MCF 10A (cell line): Measurements from ENCODE around the gene SLC39A3. TPM values are rescaled to one million over a fixed set of nuclear protein-coding genes. Genes with fewer than 3 reads are reported as not detected.

Experiments used
- BruUV-seq: library from RNA; stranded (reverse); fragments of 400-500 nt; replicated peaks from 2 replicates; lab custom pipeline; 2021; lab: Mats Ljungman, UMichigan
- CTCF ChIA-PET: fragments of 300-600 bp; sonication (Branson Sonifier 250); formaldehyde crosslinking; extraction: SDS; loops from one replicate; lab custom pipeline; 2021; ENCODE audit warnings: antibody characterized with exemption, inconsistent platforms; lab: Yijun Ruan, JAX
- POLR2A ChIA-PET: fragments of 300-600, 350-650 bp; sonication (Branson Sonifier 250); formaldehyde crosslinking; extraction: SDS; loops from one replicate; lab custom pipeline; 2020; ENCODE audit warnings: antibody characterized with exemption, inconsistent platforms; lab: Yijun Ruan, JAX
- DNase-seq: peaks from one replicate; pipeline ENCODE4 v3.0.0-alpha.2; 2018; ENCODE audit not compliant: unreplicated experiment
- H3K27ac Mint-ChIP-seq: one replicate; pipeline ENCODE4 v1.8.0; 2022; ENCODE audit warnings: mild to moderate bottlenecking, low read depth, mixed read lengths; ENCODE audit not compliant: unreplicated experiment
- H3K27me3 Mint-ChIP-seq: one replicate; pipeline ENCODE4 v1.8.0; 2022; ENCODE audit warnings: mixed read lengths; ENCODE audit not compliant: insufficient read depth, unreplicated experiment
- H3K36me3 Mint-ChIP-seq: one replicate; pipeline ENCODE4 v1.8.0; 2022; ENCODE audit warnings: mild to moderate bottlenecking, moderate library complexity, mixed read lengths; ENCODE audit not compliant: insufficient read depth, unreplicated experiment
- H3K4me1 Mint-ChIP-seq: one replicate; pipeline ENCODE4 v1.8.0; 2022; ENCODE audit warnings: mixed read lengths; ENCODE audit not compliant: insufficient read depth, unreplicated experiment
- H3K4me3 Mint-ChIP-seq: one replicate; pipeline ENCODE4 v1.8.0; 2022; ENCODE audit warnings: mild to moderate bottlenecking, moderate library complexity, mixed read lengths; ENCODE audit not compliant: unreplicated experiment
- H3K9me3 Mint-ChIP-seq: one replicate; pipeline ENCODE4 v1.8.0; 2022; ENCODE audit warnings: mixed read lengths; ENCODE audit not compliant: unreplicated experiment
- intact Hi-C: fragments of 100-400 bp; cut with micrococcal nuclease; formaldehyde crosslinking; loops from 2 replicates; pipeline ENCODE4 v1.14.1; 2022
- total RNA-seq: library from RNA; stranded (reverse); gene quantifications from 2 replicates; pipeline ENCODE4 v1.2.3, GENCODE V29; 2022
- TF ChIP-seq, protein P1 (sequence below): fragments of 200-600 bp; IDR thresholded peaks from one replicate; pipeline ENCODE4 v1.8.0; 2022; ENCODE audit warnings: antibody characterized with exemption, mild to moderate bottlenecking; ENCODE audit not compliant: unreplicated experiment

The SLC39A3 gene
- total RNA-seq, 1 experiment from 2014 or later: 21.3 TPM

DNA sequence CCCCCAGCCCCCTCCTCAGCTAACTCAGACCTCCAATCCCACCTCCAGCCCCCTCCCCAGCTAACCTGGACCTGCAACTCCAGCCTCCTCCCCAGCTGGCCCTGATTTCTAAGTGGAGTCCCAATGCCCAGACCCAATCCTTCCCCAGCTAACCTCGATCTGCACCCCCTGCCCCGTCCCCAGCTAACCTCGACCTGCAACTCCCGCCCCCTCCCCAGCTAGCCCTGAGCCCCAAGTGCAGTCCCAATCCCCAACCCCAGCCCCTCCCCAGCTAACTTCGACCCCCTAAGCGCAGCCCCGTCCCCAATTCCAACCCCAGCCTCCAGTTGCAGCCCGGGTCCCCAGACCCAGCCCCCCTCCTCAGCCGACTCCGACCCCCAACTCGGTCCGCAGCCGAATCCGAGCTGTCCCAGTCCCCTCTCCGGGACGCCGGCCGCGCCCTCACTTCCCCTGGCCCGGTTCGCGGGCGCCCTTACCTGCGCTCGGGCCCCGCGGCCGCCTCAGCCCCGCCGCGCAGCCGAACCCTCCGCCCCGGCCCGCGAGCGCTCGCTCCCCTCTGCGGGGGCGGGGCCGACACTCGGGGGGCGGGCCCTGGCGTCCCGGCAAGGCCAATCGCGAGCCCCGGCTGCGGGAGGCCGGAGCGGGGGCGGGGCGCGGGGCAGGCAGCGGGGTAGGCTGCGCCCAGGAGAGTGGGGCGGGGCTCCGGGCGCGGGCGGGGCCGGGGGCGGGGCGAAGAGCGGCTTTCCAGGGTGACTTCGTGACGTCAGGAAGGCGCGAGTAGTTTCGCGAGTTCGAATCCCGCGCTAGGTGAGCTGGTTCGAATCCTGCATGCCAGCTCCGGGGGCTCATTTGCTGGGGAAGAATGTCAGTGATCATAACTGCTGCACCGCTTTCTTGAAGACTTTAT lies 37.4 kb downstream of the SLC39A3 start, which contains the start of gene GNG7:
GNG7 (minus strand) TSS at position 525 of the 907 bp plus-strand sequence. CDS start 182,006 bp downstream, outside the sequence.
- no peak within 1 kb of the TSS for H3K27ac Mint-ChIP-seq
- peak within 1 kb of the TSS; percentile 63 for H3K4me3 Mint-ChIP-seq
- H3K9me3 Mint-ChIP-seq: no peaks in the 10 kb centered on the region
- ChIA-PET CTCF (interaction anchor here (1.3 kb wide), 1 partner anchor 204 kb away, joined by 4 read pairs; no protein-coding TSS in a partner anchor), POLR2A (interaction anchor here (0.7 to 2.1 kb wide), 2 partner anchors 54 to 91 kb away, joined by 3 to 5 read pairs; no protein-coding TSS in a partner anchor)
- TF ChIP-seq, protein P1, sequence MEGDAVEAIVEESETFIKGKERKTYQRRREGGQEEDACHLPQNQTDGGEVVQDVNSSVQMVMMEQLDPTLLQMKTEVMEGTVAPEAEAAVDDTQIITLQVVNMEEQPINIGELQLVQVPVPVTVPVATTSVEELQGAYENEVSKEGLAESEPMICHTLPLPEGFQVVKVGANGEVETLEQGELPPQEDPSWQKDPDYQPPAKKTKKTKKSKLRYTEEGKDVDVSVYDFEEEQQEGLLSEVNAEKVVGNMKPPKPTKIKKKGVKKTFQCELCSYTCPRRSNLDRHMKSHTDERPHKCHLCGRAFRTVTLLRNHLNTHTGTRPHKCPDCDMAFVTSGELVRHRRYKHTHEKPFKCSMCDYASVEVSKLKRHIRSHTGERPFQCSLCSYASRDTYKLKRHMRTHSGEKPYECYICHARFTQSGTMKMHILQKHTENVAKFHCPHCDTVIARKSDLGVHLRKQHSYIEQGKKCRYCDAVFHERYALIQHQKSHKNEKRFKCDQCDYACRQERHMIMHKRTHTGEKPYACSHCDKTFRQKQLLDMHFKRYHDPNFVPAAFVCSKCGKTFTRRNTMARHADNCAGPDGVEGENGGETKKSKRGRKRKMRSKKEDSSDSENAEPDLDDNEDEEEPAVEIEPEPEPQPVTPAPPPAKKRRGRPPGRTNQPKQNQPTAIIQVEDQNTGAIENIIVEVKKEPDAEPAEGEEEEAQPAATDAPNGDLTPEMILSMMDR: no peak
- BruUV-seq: no TSS peak
- H3K27me3 Mint-ChIP-seq: peaks cover 23% of the 10 kb centered on the region
- H3K36me3 Mint-ChIP-seq: peaks cover 7% of the 10 kb centered on the region
- DNase-seq: peak; percentile 89
- no peaks in the 10 kb centered on the region for H3K4me1 Mint-ChIP-seq
- intact Hi-C loops: no loop called here

DNA sequence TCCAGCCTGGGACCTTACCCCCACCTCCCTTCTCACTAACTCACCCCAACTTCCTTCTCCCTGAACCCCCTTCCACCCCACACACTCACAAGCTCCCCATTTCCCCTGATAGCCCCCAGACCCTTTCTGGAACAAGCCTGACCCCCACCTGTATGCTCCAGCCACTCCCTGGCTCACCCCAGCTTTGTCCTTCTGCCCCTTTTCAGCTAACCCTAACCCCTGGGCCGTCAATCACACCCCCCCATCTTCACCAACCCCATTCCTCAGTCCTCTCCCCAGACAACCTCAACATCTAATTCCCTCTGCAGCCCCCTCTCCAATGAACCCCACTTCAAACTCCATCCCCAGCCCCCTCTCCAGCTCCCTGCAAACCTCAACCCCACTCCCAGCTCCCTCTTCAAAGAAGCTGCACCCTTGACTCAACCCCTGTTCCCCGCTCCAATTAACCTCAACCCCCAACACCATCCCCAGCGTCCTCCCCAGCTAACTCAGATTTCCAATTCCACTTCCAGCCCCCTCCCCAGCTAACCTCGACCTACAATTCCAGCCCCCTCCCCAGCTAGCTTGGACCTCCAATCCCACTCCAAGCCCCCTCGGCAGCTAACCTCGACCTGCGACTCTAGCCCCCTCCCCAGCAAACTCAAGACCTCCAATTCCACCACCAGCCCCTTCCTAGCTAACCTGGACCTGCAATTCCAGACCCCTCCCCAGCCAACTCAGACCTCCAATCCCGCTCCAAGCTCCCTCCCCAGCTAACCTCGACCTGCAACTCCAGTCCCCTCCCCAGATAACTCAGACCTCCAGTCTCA lies 38.3 kb downstream of the SLC39A3 start:
- Mint-ChIP-seq H3K27ac (no peak overlapping the region), H3K9me3 (no peaks in the 10 kb centered on the region), H3K4me3 (peak overlapping the region; percentile 63), H3K4me1 (no peaks in the 10 kb centered on the region), H3K27me3 (peaks cover 24% of the 10 kb centered on the region), H3K36me3 (peaks cover 7% of the 10 kb centered on the region)
- DNase-seq: no peak
- TF ChIP-seq, protein P1: no peak
- BruUV-seq: no TSS peak
- intact Hi-C loops: no loop called here
- POLR2A ChIA-PET: interaction anchor here (2.1 kb wide), 1 partner anchor 53 kb away, joined by 5 read pairs; no protein-coding TSS in a partner anchor
- CTCF ChIA-PET: interaction anchor here (1.3 kb wide), 1 partner anchor 204 kb away, joined by 4 read pairs; no protein-coding TSS in a partner anchor

DNA sequence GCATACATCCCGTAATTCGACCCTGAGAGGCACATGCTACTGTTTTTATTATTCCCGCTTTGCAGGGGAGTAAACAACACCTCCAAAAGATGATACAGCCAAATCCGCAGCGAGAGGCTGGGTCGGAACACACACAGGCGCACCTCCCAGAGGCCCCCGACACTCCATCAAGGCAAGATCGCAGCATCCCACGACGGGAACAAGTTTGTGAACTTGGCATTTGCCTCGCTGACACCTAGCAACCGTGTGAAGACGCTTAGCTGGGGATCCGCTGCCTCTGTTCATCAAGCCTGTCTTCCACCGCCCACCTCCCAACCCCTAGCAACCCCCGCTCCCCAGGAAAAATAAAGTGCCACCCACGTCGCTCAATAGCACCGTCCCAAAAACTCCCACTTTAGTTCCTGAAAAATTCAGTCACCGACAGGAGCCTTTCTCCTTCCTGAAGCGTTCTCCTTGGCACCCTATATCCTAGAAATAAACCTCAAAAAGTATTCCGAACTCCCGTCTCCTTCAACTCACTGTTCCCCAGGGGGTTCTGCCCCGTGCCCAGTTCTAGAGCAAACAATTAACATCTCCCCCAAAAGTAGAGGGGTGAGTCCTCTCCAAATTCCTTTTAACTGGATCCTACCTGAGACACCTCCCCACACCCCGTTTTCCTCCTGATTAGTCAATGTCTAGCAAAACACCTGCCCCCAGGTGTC lies 39.0 kb downstream of the SLC39A3 start:
- H3K27me3 Mint-ChIP-seq: peaks cover 32% of the 10 kb centered on the region
- H3K27ac Mint-ChIP-seq: no peak overlapping the region
- CTCF ChIA-PET: interaction anchor here (0.7 kb wide), 1 partner anchor 15 kb away, joined by 3 read pairs; no protein-coding TSS in a partner anchor
- no TSS peak for BruUV-seq
- no peaks in the 10 kb centered on the region for H3K4me1 Mint-ChIP-seq
- peaks cover 7% of the 10 kb centered on the region for H3K36me3 Mint-ChIP-seq
- H3K4me3 Mint-ChIP-seq: no peak overlapping the region
- TF ChIP-seq, protein P1: no peak
- H3K9me3 Mint-ChIP-seq: no peaks in the 10 kb centered on the region
- POLR2A ChIA-PET: interaction anchor here (2.1 kb wide), 1 partner anchor 52 kb away, joined by 5 read pairs; no protein-coding TSS in a partner anchor
- intact Hi-C loops: no loop called here
- DNase-seq: no peak
